NCI-H2171 (cell line): ENCODE results near the gene FGF12.

Experiments used
- DNase-seq: peaks from one replicate; lab custom pipeline; 2025; lab: John Stamatoyannopoulos, UW

FGF12 gene

DNA sequence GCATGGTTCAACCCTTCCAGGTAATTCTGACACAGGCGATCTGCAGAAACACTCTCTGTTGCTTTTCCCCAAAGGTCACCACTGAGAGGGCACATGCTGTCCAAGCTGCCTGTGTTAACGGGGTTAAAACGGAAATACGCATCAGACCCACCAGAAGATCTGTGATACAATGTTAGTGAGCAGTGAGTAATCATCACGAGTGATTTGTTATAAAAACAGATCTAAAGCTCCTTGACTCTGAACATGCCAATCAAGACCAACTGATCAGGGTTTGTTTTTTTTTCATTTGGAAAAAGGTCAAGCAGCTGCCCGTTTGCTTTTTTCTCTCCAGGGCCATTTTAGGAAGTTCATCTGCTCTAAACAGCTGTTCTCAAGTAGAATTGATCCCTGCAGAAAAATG lies 43.2 kb downstream of the FGF12 start:
- DNase-seq: peak; percentile 9

DNA sequence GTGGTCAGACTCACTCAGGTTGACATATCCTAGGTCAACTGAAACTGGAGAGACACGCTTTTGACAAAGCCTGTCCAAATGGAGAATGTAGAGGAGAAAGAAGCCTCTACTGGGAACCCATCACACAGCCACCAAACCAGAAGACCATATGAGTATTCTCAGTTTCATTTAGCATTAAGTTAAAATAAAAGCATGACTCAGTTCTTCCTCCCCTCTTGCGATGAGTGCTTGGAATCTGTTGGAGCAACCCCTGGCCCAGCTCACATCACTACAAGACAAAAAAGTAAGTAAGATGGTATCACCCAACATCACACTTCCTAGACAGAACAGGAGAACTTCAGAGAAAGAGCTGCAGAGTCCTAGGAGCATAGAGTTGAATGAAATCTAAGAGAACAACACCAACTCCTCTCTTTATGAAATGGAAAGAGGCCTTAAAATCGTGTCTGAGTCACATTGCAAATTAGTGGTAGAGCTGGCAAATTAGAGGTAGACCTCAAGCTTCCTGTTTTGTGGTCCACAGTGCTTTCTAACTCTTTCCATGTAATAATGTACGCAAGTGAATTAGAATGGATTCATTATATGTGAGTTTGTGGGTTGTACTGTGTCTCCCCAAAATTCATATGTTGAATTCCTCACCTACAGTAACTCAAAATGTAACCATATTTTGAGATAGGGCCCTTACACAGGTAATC lies 51.2 kb downstream of the FGF12 start:
- DNase-seq: no peak

DNA sequence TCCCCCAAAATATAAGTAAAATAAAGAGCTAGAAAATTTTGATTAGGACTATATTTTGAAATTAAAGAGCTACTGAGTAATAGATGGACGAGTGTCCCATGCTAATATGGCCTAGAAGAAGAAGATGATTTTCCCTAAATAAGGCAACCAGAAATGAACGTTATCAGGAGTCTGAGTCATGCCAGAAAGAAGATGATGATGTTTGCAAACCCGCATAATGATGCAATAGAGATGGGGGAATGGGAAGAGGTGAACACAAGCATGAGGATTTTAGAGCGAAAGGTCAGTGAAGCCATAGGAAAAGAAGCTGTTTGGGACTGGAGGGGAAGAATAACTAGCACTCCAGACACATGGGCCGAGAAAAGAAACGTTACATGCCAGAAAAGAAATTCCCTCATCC lies 71.7 kb downstream of the FGF12 start:
- DNase-seq: no peak

DNA sequence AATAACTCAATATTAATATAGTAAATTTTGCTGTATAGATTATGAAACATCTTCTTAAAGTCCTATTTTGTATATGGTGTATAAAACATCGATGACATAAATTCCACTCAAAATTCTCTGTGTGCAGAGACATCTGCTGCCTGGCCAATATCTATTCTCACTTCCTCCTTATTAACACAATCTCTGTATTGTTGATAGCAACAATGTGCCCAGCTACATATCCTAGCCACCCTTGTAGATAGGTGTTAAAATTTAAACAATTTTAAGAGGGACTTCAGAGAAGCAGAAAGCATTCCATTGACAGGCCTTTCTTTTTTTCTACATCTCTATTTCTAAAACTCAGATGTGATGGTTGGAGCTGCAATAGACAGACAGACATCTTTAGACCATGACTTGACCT lies 72.3 kb downstream of the FGF12 start:
- no peak for DNase-seq

DNA sequence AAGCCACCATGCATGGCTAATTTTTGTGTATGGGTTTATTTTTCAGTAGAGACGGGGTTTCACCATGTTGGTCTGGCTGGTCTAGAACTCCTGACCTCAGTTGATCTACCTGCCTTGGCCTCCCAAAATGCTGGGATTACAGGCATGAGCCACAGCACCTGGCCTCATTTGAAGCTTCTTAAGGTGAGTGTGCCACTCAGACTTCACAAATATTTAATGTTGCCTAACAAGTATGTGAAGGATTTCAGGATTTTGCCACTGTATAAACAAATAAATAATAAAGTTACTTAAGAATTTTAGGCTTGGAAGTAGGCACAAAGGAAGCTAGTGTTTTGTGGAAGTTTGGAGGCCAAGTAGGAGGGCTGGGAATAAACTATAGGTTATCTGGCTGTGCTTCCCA lies 73.5 kb downstream of the FGF12 start:
- DNase-seq: no peak

DNA sequence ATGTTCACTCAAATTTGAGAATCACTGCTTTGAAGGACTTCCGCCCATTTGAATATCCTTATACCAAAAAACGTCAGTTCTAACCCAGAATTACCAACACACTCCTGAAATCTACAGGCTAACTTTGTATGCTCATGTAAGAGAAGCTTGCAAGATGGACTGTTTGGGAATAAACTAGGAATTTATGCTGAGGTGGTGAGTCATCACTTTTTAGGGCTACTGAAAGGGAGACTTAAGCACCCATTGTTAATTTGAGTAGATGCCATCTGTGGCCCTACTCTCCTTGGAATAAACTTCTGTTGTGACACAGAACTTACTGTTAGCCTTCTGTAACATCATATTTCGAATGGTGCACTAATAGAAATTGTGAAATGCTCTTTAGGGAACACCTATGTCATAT lies 74.6 kb downstream of the FGF12 start:
- DNase-seq: no peak

DNA sequence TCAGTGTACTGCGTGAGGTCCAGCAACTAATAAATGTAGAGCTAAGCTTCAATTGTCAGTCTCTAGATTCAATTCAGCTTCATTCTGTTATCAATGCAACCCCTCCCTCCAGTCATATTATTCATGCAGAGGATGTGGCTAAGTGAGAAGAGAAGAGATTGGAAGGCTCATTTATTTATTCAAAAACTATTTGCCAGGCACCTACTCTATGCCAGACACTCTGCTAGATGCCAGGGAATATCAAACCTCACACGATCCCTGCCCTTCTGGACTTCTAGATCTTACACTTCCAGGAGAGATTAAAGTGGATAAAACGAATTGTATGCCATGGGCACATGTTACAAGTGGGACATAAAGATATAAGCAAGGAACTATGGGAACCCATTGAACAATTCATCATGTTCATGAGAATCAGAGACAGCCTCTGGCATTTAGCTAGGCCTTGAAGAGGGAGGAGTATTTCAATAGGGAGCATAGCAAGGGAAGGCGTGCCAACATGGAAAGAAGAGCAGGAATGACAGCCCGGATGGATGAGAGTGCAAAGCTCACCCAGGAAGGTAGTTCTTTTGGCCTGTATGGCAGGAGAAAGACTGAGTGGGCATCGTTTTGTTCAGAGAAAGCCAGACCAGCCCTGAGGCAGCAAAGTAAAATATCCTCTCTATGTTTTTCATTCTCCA lies 75.4 kb downstream of the FGF12 start:
- no peak for DNase-seq

DNA sequence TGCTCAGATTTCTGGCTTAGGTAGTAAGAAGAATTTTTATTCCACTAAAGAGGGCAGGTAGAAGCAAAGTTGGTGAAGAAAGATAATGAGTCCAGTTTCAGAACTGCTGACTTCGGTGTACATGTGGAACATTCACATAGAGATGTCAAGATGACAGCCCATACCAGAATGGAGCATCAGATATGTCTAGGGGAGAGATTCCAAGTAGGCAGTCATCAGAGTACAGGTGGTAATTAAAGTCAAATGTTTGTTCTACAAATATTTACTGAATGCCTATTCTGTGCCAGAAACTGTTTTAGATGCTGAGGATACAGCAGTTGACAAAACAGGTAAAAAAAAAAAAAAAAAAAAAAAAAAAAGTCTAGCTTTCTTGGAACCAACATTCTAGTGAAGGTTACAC lies 81.9 kb downstream of the FGF12 start:
- DNase-seq: no peak

DNA sequence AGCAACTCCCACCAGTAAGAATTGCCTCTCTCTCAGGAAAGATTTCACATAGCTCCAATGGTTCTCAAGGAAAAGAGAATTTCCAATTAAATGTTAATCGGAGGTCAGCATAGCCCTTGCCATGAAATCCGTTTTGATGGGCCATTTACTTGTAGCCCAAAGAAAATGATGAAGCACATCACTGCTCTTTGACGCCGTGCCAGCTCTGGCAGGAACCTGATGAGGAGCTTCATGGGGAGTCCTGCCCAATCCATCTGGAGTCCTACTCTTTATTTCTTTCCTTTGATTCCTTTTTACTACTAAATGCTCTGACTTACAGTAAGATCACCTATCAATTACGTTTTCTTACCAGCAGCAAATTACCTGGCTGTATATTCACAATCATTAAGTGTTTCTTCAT lies 84.7 kb downstream of the FGF12 start:
- DNase-seq: no peak

DNA sequence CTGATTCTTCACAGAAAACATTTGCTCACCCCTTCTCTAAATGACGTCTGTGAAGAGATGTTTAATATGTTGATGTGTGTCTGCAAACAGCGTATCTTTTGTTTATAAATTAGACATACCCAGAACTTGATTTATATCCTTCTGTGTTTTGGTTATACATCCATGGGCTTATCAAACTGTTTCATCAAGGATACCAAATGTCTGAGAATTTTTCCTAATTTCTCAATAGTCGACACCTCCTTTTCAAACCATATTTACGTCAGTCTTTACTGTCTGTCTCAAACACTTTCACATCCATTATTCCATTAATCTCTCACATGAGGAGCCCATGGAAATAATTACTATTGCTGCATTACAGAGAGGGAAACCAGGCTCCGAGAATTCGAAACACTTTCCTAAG lies 85.4 kb downstream of the FGF12 start:
- no peak for DNase-seq

DNA sequence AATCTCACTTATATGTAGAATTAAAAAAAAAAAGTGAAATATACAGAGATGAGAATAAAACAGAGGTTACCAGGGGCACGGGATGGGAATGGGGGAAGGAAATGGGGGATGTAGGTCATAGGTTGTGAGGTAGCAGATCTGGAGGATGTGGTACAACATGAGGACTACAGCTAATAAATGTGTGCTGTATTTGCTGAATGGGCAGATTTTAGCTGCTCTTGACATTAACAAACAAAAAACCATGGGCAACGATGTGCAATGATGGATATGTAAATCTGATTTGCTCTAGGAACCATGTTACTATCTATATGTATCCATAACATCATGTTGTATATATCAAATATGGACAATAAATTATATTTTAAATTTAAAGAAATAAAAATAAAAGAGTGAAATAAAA lies 87.4 kb downstream of the FGF12 start:
- no peak for DNase-seq

DNA sequence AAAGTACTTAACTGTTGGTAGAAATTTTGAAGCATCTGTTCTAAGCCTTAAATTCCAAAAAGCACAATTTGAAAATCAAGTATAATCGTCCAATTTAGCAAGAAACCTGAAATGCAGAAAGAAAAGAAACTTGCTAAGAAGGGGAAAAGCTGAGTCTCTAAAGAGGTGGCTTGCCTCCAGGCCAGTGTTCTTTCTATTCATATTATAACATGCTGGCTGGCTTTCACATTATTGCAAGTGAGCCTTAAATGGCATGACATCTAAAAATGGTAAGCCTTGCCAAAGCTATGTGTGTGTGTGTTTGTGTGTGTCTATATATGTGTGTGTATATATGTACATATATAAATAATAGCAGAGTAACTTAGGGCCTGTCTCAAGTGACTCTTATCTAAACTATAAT lies 89.5 kb downstream of the FGF12 start:
- DNase-seq: no peak

DNA sequence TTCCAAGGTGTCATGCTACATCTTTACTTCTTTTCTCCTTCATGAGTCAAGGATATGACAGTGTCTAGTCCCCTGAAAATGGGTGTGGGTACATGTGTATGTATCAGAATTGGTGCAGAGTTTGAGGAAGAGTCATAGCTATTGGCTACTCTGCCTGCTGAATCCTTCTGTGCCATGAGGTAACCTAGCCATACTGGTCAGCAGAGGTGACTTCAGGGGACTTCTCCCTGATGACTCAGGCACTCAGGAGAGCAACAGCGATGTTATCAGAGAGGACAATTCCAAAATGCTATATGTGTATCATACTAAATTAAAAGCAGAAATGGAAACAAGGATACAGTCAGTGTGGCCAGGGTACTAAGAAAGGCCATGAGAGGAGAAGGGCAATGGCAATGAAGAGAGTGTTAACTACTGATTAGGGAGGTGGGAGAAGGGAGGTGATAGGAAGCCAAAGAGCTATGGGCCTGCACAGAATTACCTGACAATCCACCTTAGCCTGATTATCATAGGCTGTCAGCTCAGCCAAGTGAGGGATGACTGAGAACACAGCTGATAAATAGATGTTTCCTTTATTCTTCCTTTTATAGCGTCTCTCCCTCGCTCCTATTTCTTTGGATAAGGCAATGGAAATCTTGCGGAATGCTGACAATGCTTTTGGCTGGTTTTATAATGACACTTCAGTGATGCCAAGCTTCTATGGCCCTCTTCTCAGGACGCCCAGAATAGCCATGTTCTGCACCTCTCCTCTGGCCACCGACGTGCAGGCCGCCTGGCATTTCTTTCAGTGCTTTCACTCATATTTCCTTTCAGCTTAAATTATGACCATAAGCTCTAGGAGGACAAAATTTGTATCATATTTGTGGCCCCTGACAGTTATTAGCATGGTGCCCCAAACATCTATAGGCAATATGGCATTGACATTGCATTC lies 90.6 kb downstream of the FGF12 start:
- DNase-seq: no peak

DNA sequence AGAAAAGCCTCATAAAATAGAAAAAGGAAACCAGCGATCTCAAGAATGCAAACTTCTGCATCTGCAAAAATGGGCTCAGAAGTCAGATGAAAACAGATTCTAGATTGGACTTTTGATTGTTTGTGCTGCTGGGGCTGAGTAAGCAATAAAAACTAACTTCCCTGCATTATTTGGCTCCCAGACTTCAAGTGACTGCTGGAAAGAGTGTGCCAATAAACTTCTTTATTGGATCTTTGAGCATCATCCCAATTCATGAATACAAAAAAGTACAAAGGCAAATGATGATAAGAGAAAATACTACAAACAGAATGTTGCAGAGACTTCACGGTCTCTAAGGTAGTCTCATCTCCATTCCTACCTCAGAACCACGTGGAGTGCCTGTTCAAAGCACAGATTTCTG lies 97.9 kb downstream of the FGF12 start:
- DNase-seq: no peak

DNA sequence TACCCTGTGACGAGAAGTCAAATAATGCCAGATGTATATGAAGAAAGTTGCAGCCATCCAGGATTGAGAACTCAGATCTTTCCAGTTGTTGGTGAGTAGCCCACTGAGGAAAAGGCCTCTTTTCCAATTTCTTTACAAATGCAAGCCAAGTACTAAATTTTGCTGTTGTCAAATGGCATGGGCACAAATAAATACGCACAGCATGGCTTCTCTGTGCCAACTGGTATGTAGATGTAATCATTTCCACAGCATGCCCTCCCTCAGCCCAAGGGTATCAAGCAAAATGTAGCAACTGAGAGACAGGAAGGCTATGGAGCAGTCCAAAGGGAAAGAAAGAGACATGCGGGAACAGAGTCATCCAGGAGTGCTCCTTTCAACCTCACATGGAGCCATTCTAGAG lies 105.4 kb downstream of the FGF12 start:
- no peak for DNase-seq

DNA sequence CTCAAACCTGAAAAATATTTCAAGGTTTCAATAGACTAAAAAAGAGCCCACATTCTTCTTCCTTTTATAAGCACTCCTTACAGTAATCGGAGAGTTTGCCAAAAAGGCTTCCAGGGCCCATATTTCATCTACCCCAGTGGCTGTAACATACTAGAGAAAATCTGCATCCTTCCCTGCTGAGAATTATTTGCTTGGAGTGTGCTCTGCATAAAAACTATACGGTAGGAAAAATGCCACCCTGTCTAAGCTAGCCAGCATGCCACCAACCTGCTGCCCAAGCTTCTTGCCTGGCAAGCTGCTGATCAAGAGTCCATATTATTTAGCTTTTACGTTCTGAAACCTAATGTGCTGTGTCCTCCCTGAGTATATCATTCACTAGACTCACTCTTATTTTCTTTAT lies 107.1 kb downstream of the FGF12 start:
- no peak for DNase-seq

DNA sequence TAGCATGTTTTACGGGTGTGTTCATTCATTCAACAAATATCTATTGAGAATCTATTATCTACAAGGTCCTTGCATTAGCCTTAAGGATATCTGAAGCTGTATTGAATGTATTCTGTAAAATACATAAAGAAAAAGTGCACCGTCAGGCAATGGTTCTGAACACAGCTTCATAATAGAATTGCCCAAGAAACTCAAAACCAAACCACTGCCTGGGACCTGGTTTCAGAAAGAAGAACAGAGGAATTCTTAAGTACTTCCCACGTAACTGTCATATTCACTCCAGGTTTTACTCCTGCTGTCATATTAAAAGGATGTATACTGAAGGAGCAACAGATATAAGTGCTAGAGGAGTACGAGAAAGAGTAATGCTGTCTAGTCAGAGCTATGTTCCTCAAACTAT lies 115.9 kb downstream of the FGF12 start:
- no peak for DNase-seq

DNA sequence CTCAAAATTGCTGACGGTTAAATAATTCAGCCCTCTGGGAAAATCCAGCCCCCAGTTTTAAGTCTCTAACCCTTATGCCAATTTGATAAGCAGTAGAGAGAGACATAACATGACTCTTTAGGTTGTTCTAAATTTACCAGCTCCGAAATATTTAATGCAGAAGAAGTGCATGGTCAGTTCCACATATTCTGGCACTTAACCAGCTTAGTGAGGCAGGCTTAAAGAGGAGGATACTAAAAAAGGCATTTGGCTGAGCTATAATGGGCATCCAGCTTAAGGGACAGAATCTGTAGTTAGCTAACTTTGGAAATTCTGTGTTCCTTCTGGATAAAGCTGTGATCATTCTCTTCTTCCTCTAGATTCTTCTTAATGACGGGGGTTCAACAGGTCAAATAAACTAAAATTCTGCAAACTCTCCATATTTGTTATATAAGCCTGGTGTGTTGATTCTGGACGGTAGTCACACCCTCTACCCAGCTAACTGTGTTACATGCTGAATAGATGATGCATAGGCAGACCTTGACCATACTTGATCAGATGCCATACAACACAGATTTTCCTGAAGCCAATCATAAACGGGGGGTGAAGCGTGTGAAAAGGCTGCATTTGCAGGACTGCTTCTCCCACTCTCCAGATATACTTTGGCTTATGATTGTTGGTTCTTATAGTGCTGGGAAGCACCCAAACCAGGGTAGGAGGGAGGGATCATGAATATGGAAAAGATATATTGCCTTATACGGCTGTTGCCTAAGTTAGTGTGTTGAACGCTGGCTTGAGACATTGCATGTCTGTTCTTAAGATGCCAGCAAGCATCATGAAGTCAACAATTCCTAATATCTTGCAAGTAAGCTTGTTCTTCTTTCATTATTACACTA lies 118.4 kb downstream of the FGF12 start:
- no peak for DNase-seq

DNA sequence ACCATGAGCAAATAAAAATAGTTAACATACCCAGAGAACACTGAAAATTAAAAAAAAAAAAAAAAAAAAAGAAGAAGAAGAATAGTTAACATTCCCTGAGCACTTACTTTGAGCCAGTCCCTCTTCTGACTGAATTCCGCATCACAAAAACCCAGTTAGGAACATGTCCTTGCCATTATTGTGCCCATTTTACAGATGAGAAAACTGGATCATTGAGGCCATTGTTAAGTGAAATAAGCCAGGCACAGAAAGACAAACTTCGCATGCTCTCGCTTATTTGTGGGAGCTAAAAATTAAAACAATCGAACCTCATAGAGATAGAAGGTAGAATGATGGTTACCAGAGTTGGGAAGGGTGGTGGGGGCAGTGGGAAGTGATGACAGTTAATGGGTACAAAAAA lies 119.5 kb downstream of the FGF12 start:
- DNase-seq: no peak

DNA sequence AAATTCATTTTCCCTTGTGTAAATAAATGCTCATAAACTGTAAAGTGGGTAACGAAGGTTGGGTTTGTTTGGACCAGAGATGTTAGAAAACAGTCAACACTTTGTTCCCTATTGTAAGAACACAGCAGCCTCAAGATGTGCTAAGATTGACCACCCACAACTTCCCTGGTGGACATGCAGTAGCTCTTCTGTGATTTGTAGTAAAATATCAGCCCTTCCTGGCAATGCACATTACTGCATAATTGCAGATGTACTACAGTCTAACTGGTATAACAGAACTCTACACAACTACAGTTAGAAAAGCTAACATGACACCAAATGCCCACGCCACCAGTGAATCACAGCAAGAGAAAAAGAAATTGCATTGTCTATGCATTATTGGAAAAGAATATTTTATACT lies 129.4 kb downstream of the FGF12 start:
- DNase-seq: no peak

DNA sequence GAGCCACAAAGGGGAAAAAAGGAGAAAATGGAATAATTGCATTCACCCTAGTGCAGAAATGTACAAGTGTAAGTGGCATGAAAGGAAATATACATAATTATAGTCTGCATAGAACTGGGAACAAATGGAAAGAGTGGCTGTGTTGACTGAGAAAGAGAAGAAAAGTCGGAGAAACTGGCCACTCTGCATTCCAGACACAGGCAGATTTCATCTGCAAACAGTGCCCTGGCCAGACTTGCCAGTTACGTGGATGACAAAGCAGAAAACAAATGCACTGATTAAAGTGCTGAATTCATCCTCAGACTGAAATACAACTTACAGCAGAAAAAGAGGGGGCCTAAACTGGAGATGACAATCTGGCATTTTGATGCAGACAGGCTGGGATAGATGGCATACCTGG lies 129.8 kb downstream of the FGF12 start:
- DNase-seq: no peak

DNA sequence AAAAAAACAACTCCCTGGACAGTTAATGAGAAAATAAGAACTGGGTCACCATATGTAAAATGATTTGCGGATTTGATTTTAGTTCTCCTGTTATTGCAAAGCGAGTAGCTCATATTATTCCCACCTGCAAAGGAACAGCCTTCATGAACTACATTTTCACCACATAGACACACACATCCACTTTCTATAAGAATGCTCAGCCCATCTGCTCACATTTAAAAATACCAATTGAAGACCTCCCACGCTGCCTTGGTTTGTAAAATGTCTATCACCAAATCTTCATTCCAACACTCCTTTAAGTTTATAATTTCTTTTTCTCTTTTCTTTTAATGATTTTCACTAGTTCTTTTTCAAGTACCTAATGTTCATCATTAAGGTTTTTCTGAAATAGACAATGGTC lies 148.6 kb downstream of the FGF12 start:
- DNase-seq: no peak
